Thoracic aorta (tissue), 2 donors: ENCODE data around the gene FOXS1. TPM values are rescaled to one million over a fixed set of nuclear protein-coding genes. Genes with fewer than 3 reads are reported as not detected.
"Not testable (repeated sequence)": the region's sequence is repeated elsewhere in the genome, so short reads cannot be mapped to it uniquely, and the experiment has no call there.

Experiments used
- ATAC-seq: fragments of 150-250 bp; one replicate; pipeline ENCODE4 v1.8.0; 2017; ENCODE audit warnings: low read depth; ENCODE audit not compliant: insufficient number of reproducible peaks, low FRiP score
- DNase-seq: peaks from one replicate; pipeline ENCODE4 v3.0.0-alpha.2; 2020; ENCODE audit warnings: low spot score
- H3K27ac ChIP-seq, 2 donors: fragments of 200-600 bp; sonication (generic); 1 replicate in 1 of 2; 2 replicates in 1 of 2; pipeline ENCODE4 v1.5.1; 2016; ENCODE audit warnings: mild to moderate bottlenecking in 2 of 2, moderate library complexity in 2 of 2
- H3K27me3 ChIP-seq: fragments of 200-600 bp; sonication (generic); replicated peaks from 2 replicates; pipeline ENCODE4 v1.6.0; 2016; ENCODE audit warnings: mild to moderate bottlenecking; ENCODE audit not compliant: insufficient read depth
- H3K36me3 ChIP-seq: fragments of 200-600 bp; sonication (generic); one replicate; pipeline ENCODE4 v1.5.1; 2016
- H3K4me1 ChIP-seq, 2 donors: fragments of 200-600 bp; sonication (generic); 1 replicate in 1 of 2; 2 replicates in 1 of 2; pipeline versions ENCODE4 v1.5.1 to v1.6.0; 2016; ENCODE audit warnings: low read depth in 2 of 2, mild to moderate bottlenecking in 1 of 2; ENCODE audit not compliant: control insufficient read depth in 1 of 2
- H3K4me3 ChIP-seq: fragments of 200-600 bp; sonication (generic); 2 replicates; pipeline ENCODE4 v1.5.1; 2016; ENCODE audit warnings: mild to moderate bottlenecking
- H3K9me3 ChIP-seq: fragments of 200-600 bp; sonication (generic); 2 replicates; pipeline ENCODE4 v1.5.1; 2016
- total RNA-seq, 2 donors: library from RNA; depleted of rRNA; stranded (reverse); fragments of >200 nt; gene quantifications; one replicate each; pipeline versions ENCODE4 v1.1.0 to v1.2.3, GENCODE V29; 2016
- TF ChIP-seq, protein P1 (sequence below): fragments of 200-600 bp; sonication (generic); IDR thresholded peaks from one replicate; pipeline ENCODE4 v1.5.1; 2019; ENCODE audit warnings: antibody characterized with exemption

Gene FOXS1
- total RNA-seq, 2 donors from 2014 or later = 13.9 to 44.5 TPM

DNA sequence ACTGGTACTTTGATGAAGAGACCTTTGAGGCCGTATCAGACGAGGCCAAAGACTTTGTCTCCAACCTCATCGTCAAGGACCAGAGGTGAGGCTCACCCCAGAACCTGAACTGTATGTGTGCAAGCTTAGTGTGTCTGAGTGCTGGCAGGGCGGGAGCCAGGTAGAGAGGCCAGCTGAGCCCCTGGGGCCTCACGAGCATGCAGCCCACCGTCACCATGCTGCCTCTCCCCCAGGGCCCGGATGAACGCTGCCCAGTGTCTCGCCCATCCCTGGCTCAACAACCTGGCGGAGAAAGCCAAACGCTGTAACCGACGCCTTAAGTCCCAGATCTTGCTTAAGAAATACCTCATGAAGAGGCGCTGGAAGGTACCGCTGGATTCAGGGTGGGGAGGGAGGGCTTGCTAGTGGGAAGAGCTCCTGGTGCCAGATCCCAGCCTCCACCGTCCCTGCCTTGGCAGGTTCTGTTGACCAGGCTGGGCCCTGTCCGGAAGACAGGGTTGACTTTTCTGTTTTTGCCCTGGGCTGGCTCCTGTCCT is 13.6 kb downstream of the FOXS1 start:
- Histone ChIP-seq H3K27me3 (no peaks in the 10 kb centered on the region), H3K4me1 (peaks cover 15 to 24% of the 10 kb centered on the region in 2 donors), H3K36me3 (no peaks in the 10 kb centered on the region), H3K27ac (no peak overlapping the region), H3K4me3 (no peak overlapping the region), H3K9me3 (no peaks in the 10 kb centered on the region)
- TF ChIP-seq, protein P1, sequence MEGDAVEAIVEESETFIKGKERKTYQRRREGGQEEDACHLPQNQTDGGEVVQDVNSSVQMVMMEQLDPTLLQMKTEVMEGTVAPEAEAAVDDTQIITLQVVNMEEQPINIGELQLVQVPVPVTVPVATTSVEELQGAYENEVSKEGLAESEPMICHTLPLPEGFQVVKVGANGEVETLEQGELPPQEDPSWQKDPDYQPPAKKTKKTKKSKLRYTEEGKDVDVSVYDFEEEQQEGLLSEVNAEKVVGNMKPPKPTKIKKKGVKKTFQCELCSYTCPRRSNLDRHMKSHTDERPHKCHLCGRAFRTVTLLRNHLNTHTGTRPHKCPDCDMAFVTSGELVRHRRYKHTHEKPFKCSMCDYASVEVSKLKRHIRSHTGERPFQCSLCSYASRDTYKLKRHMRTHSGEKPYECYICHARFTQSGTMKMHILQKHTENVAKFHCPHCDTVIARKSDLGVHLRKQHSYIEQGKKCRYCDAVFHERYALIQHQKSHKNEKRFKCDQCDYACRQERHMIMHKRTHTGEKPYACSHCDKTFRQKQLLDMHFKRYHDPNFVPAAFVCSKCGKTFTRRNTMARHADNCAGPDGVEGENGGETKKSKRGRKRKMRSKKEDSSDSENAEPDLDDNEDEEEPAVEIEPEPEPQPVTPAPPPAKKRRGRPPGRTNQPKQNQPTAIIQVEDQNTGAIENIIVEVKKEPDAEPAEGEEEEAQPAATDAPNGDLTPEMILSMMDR = no peak
- no peak for DNase-seq
- no peak for ATAC-seq

DNA sequence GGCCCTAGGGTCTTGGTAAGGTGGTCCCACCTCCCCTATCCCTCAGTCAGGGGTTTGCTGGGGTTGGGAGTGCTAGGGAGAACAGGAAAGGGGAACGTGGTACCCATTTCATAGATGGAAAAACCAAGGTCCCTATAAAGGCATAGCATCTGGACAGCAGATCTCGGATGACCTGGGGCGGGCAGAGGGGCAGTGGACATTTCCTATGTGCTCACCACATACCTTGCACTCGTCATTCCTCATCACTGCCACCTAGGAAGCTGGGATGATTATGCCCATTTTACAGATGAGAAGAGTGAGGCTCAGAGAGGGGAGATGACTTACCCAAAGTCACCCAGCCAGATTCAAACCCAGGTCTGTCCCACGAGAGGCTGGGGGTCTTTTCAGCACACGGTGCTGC is 14.2 kb downstream of the FOXS1 start:
- H3K36me3 ChIP-seq = no peaks in the 10 kb centered on the region
- H3K27me3 ChIP-seq = no peaks in the 10 kb centered on the region
- no peaks in the 10 kb centered on the region for H3K9me3 ChIP-seq
- no peak overlapping the region for H3K4me3 ChIP-seq
- H3K4me1 ChIP-seq = peaks cover 9 to 17% of the 10 kb centered on the region in 2 donors
- TF ChIP-seq, protein P1 = no peak
- ATAC-seq = no peak
- DNase-seq = no peak
- no peak overlapping the region for H3K27ac ChIP-seq

DNA sequence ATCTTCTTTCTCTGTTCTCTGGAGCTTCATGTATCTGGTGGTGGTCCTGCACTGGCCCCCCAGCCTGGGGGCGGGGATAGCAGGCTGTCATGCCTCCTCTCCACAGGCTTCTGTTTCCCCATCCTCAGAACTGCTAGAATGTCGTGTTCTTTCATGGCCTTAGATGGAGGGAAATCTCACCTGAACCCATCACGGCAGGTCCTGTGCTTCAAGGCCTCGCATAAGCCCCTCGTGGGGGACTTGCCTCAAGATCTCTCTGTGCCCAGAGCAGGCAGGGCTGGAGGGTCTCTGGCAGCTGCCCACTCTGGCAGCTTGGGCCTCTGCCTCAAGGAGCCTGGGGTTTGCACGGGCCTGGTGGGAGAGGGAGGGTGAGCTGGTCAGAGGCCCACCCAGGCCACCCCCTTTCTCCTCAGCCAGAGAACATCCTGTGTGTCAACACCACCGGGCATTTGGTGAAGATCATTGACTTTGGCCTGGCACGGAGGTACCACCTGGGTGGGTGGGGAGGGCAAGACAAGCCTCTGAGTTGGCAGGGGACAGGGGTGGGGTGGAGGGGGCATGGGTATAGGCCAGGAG is 14.9 kb downstream of the FOXS1 start:
- H3K4me1 ChIP-seq = peaks cover 2 to 10% of the 10 kb centered on the region in 2 donors
- TF ChIP-seq, protein P1 = no peak
- no peak for DNase-seq
- ATAC-seq = no peak
- H3K9me3 ChIP-seq = no peaks in the 10 kb centered on the region
- H3K27ac ChIP-seq = no peak overlapping the region
- no peaks in the 10 kb centered on the region for H3K27me3 ChIP-seq
- H3K4me3 ChIP-seq = no peak overlapping the region
- H3K36me3 ChIP-seq = no peaks in the 10 kb centered on the region

DNA sequence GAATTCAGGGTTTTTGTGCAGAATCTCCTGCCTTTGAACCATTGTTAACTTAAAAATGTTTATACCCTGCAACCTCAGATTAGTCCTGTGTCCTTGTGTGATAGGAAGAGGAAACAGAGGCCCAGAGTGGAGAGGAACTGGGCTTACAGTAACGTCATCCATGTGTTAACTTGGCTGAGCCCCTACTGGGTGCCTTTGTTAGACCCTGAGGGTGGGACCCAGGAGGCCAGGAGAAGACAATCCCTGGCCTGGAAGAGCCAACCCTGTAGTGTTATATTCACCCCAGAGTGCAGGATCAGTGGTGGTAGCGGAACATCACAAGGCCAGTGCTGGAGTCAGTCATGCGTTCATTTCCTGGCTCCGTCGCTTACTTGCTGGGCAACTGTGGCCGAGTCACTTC is 15.7 kb downstream of the FOXS1 start:
- H3K9me3 ChIP-seq = no peaks in the 10 kb centered on the region
- H3K36me3 ChIP-seq = no peaks in the 10 kb centered on the region
- H3K4me1 ChIP-seq = peaks cover 0 to 11% of the 10 kb centered on the region in 2 donors
- ATAC-seq = no peak
- TF ChIP-seq, protein P1 = no peak
- no peak overlapping the region for H3K4me3 ChIP-seq
- DNase-seq = no peak
- H3K27me3 ChIP-seq = no peaks in the 10 kb centered on the region
- no peak overlapping the region for H3K27ac ChIP-seq

DNA sequence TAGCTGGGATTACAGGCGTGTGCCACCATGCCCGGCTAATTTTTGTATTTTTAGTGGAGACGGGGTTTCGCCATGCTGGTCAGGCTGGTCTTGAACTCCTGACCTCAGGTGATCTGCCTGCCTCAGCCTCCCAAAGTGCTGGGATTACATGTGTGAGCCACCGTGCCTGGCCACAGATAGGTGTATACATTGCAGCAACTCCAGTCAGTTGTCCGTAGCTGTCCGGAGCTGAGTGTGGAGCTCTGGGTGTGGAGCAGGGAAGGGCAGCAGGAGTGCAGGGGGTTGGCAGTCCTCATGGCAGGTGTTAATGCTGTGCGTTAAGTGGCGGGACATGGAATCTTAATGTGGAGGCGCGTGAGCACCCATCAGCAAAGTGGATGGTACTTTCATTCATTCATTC is 17.4 kb downstream of the FOXS1 start:
- not testable (repeated sequence) for ATAC-seq, H3K27ac ChIP-seq, H3K9me3 ChIP-seq, DNase-seq, H3K4me3 ChIP-seq, H3K36me3 ChIP-seq, H3K27me3 ChIP-seq
- H3K4me1 ChIP-seq = peaks cover 0 to 22% of the 10 kb centered on the region in 2 donors

DNA sequence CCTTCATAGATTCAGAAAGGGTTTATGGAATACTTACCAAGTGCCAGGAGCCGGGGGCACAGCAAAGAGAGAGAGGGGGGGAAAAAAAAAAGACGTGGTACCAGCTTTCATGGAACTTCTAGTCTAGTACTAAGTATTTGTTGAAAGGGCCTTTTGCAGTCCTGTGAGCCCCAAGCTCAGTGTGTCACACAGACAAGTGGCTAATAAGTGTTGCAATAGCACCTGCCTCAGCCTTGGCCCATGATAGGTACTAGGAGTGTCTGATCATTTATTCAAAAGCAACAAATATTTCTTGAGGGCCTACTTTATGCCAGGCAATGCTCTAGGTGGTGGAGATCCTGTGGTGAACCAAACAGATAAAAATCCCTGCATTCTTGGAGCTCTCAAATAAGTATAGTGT is 18.3 kb downstream of the FOXS1 start:
- H3K27ac ChIP-seq = no peak overlapping the region
- H3K4me3 ChIP-seq = no peak overlapping the region
- H3K36me3 ChIP-seq = no peaks in the 10 kb centered on the region
- DNase-seq (no peak), ATAC-seq (no peak)
- no peaks in the 10 kb centered on the region for H3K27me3 ChIP-seq
- TF ChIP-seq, protein P1 = no peak
- H3K4me1 ChIP-seq = peaks cover 0 to 30% of the 10 kb centered on the region in 2 donors
- H3K9me3 ChIP-seq = no peaks in the 10 kb centered on the region
